PFSK-1 (cell line): ENCODE results near the gene PPP2R2C.

Source experiments
- FOXP2 ChIP-seq: optimal IDR thresholded peaks from 2 replicates; pipeline ENCODE3; 2011; ENCODE audit warnings: borderline replicate concordance, control low read depth, inconsistent platforms; ENCODE audit not compliant: insufficient read depth; ENCODE audit errors: extremely low read length, extremely low read depth
- POLR2AphosphoS5 ChIP-seq: IDR thresholded peaks from 2 replicates; pipeline ENCODE4 v1.6.1; 2012; ENCODE audit warnings: low read depth, mild to moderate bottlenecking, control low read depth, low read length, moderate library complexity
- REST ChIP-seq, 2 experiments: IDR thresholded peaks; 2 replicates each; pipeline versions ENCODE4 v1.6.1 to v1.8.0; 2011 to 2012; ENCODE audit warnings: low read depth in 2 of 2, low read length in 2 of 2, control low read depth in 1 of 2, inconsistent platforms in 1 of 2, mild to moderate bottlenecking in 1 of 2, moderate library complexity in 1 of 2; ENCODE audit not compliant: insufficient read depth in 1 of 2
- SIN3A ChIP-seq: IDR thresholded peaks from 2 replicates; pipeline ENCODE4 v1.6.1; 2012; ENCODE audit warnings: mild to moderate bottlenecking, low read length, moderate library complexity, borderline replicate concordance; ENCODE audit not compliant: insufficient read depth
- TAF1 ChIP-seq: IDR thresholded peaks from 2 replicates; pipeline ENCODE4 v1.6.1; 2012; ENCODE audit warnings: low read length, control low read depth, borderline replicate concordance; ENCODE audit not compliant: insufficient read depth

The PPP2R2C gene

GRCh38 chr4:6416518-6417286 lies 55.7 kb downstream of the PPP2R2C start:
- TF ChIP-seq REST (IDR thresholded peaks at IDR 0.05; ENCODE audit: insufficient read depth in 1 of 2, low read depth in 2 of 2, low read length in 2 of 2) (no peak), FOXP2 (no peak), SIN3A (no peak), POLR2AphosphoS5 (no peak), TAF1 (no peak)

- TF ChIP-seq SIN3A, result no peak
- no peak for TF ChIP-seq POLR2AphosphoS5
- no peak for TF ChIP-seq FOXP2
- no peak for TF ChIP-seq TAF1
- no peak for TF ChIP-seq REST (IDR thresholded peaks at IDR 0.05; ENCODE audit: insufficient read depth in 1 of 2, low read depth in 2 of 2, low read length in 2 of 2)
Measured at GRCh38 chr4:6415031-6415705, 57.2 kb downstream of the PPP2R2C start.

- TF ChIP-seq TAF1 (no peak), POLR2AphosphoS5 (no peak)
Measured at GRCh38 chr4:6414578-6414977, 57.8 kb downstream of the PPP2R2C start.

- TF ChIP-seq SIN3A, result no peak
- TF ChIP-seq TAF1, result no peak
- no peak for TF ChIP-seq FOXP2
- no peak for TF ChIP-seq POLR2AphosphoS5
- TF ChIP-seq REST (IDR thresholded peaks at IDR 0.05; ENCODE audit: insufficient read depth in 1 of 2, low read depth in 2 of 2, low read length in 2 of 2), result no peak
Measured at GRCh38 chr4:6410664-6411063, 61.8 kb downstream of the PPP2R2C start.

- TF ChIP-seq TAF1, result no peak
- no peak for TF ChIP-seq POLR2AphosphoS5
- no peak for TF ChIP-seq SIN3A
- no peak for TF ChIP-seq FOXP2
- no peak for TF ChIP-seq REST (IDR thresholded peaks at IDR 0.05; ENCODE audit: insufficient read depth in 1 of 2, low read depth in 2 of 2, low read length in 2 of 2)
Measured at GRCh38 chr4:6410068-6410467, 62.3 kb downstream of the PPP2R2C start.
